ENCODE results near the gene ICE2. TPM values are rescaled to one million over a fixed set of nuclear protein-coding genes. Genes with fewer than 3 reads are reported as not detected.
A peak's percentile ranks its signal among the peaks of the same experiment; 100 is the strongest.

ICE2 gene
- total and polyA plus RNA-seq, 4 donors: 10.0 to 67.5 (median 23.6) TPM

DNA sequence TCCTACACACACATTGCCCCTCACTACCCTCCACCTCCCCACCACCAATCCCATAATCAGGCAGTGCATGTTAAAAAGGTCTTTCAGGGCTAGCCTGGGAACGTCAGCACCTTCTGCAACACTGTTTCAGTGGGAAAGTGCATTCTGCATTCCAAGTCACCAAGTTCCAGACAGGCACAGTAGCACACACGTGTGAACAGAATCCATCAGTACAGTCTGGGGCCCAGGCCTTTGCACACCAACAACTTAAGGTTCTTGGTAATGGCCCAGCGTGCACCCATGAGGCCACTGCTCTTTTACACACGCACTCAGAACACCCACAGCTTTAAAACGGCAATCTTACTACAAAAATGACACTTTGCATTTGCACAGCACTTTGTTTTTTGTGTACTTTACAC lies 82.4 kb downstream of the ICE2 start:
- 41 to 76% methylated on average over 5 of the region's 5 CpGs for WGBS, 2 donors
- no peaks in the 10 kb centered on the region for H3K27me3 ChIP-seq (ENCODE audit: control insufficient read depth in 3 of 3, insufficient read depth in 3 of 3, low read length in 2 of 3)
- H3K4me3 ChIP-seq: peak overlapping the region; percentile 85
- peaks cover 18 to 68% (median 45%) of the 10 kb centered on the region in 5 donors for H3K4me1 ChIP-seq (ENCODE audit: control insufficient read depth in 5 of 5, insufficient read depth in 5 of 5, low read length in 5 of 5)
- no peaks in the 10 kb centered on the region for H3K9me3 ChIP-seq (ENCODE audit: control insufficient read depth in 4 of 4, insufficient read depth in 3 of 4, low read length in 3 of 4)
- no peak for ATAC-seq (ENCODE audit: insufficient read depth, low FRiP score)
- DNase-seq: peak in 1 of 3 donors; percentile 31
- TF ChIP-seq, protein P1, sequence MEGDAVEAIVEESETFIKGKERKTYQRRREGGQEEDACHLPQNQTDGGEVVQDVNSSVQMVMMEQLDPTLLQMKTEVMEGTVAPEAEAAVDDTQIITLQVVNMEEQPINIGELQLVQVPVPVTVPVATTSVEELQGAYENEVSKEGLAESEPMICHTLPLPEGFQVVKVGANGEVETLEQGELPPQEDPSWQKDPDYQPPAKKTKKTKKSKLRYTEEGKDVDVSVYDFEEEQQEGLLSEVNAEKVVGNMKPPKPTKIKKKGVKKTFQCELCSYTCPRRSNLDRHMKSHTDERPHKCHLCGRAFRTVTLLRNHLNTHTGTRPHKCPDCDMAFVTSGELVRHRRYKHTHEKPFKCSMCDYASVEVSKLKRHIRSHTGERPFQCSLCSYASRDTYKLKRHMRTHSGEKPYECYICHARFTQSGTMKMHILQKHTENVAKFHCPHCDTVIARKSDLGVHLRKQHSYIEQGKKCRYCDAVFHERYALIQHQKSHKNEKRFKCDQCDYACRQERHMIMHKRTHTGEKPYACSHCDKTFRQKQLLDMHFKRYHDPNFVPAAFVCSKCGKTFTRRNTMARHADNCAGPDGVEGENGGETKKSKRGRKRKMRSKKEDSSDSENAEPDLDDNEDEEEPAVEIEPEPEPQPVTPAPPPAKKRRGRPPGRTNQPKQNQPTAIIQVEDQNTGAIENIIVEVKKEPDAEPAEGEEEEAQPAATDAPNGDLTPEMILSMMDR (IDR thresholded peaks at IDR 0.05; ENCODE audit: control extremely low read depth, extremely low read depth): no peak
- peak overlapping the region; percentile 96 to 100 for H3K27ac ChIP-seq (ENCODE audit: low read depth in 1 of 2, low read length in 1 of 2)
- peaks cover 0 to 14% (median 6%) of the 10 kb centered on the region in 4 donors for H3K36me3 ChIP-seq (ENCODE audit: control insufficient read depth in 4 of 4, insufficient read depth in 4 of 4, low read length in 4 of 4)
- peak overlapping the region; percentile 82 to 84 for H3K9ac ChIP-seq (ENCODE audit: insufficient read depth in 1 of 2, low read length in 2 of 2)

DNA sequence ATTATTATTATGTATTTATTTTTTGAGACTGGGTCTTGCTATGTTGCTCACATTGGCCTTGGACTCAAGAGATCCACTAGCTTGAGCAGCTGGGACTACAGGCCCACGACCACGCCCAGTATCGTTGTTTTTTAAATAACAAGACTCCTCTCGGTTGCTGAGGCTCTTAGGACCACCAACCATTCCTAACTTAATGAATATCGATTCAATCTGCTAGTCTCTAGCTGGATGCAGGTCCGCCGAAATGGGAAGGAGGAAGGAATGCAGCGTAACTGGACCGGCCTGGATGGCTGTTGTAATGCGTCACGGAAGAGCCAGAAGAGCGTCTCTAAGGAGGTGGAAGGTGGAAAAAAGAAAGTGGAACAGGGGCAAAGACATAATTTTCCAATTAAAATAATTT lies 82.8 kb downstream of the ICE2 start:
- Histone ChIP-seq H3K9ac (ENCODE audit: insufficient read depth in 1 of 2, low read length in 2 of 2) (peak overlapping the region; percentile 82 to 84), H3K4me1 (ENCODE audit: control insufficient read depth in 5 of 5, insufficient read depth in 5 of 5, low read length in 5 of 5) (peaks cover 20 to 71% (median 49%) of the 10 kb centered on the region in 5 donors), H3K27me3 (ENCODE audit: control insufficient read depth in 3 of 3, insufficient read depth in 3 of 3, low read length in 2 of 3) (no peaks in the 10 kb centered on the region), H3K36me3 (ENCODE audit: control insufficient read depth in 4 of 4, insufficient read depth in 4 of 4, low read length in 4 of 4) (peaks cover 0 to 14% (median 6%) of the 10 kb centered on the region in 4 donors), H3K27ac (ENCODE audit: low read depth in 1 of 2, low read length in 1 of 2) (peak overlapping the region; percentile 96 to 100), H3K4me3 (peak overlapping the region; percentile 28), H3K9me3 (ENCODE audit: control insufficient read depth in 4 of 4, insufficient read depth in 3 of 4, low read length in 3 of 4) (no peaks in the 10 kb centered on the region)
- DNase-seq (peak in 2 of 3 donors; percentile 55 to 58), ATAC-seq (ENCODE audit: insufficient read depth, low FRiP score) (no peak)
- 54 to 84% methylated on average over 12 of the region's 12 CpGs for WGBS, 2 donors
- TF ChIP-seq, protein P1 (IDR thresholded peaks at IDR 0.05; ENCODE audit: control extremely low read depth, extremely low read depth): no peak

DNA sequence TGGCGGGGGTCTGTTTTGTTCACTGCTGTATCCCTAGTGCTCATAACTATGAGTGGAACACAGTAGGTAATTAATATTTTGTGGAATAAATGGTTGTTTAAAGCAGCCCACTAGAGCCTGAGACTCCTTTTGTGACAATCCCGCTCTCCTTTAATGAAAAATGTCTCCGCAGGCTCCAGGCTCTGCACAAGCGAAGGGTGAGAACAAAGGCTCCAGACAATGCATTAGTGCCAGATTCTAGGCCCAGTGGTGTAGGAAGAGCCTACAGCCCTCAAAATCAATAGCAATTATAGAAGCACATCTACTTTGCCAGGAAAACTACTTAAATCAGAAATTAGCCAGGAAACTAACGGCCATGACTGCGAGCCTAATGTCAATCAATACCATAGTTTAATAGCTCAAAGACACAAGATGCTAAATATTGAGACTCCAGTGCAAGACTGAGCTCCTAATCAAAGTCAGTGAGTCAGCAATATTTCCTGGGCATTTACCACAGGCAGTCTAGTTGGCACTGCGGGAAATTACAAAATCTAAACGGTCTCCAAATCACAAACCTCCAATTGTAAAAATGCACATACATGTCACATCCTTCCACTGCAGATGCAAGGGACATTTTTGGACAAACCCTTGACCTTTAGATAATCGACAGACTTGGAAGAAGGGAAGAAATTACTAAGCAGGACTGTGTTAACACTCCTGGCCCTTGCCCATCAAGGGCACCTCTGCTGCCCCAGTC lies 83.5 kb downstream of the ICE2 start:
- H3K27me3 ChIP-seq (ENCODE audit: control insufficient read depth in 3 of 3, insufficient read depth in 3 of 3, low read length in 2 of 3): no peaks in the 10 kb centered on the region
- peaks cover 0 to 14% (median 6%) of the 10 kb centered on the region in 4 donors for H3K36me3 ChIP-seq (ENCODE audit: control insufficient read depth in 4 of 4, insufficient read depth in 4 of 4, low read length in 4 of 4)
- peak overlapping the region in 1 of 2 donors; percentile 16 for H3K9ac ChIP-seq (ENCODE audit: insufficient read depth in 1 of 2, low read length in 2 of 2)
- H3K27ac ChIP-seq (ENCODE audit: low read depth in 1 of 2, low read length in 1 of 2): peak overlapping the region in 1 of 2 donors; percentile 100
- peaks cover 21 to 78% (median 50%) of the 10 kb centered on the region in 5 donors for H3K4me1 ChIP-seq (ENCODE audit: control insufficient read depth in 5 of 5, insufficient read depth in 5 of 5, low read length in 5 of 5)
- ATAC-seq (ENCODE audit: insufficient read depth, low FRiP score): no peak
- TF ChIP-seq, protein P1 (IDR thresholded peaks at IDR 0.05; ENCODE audit: control extremely low read depth, extremely low read depth): no peak
- no peak for DNase-seq
- WGBS, 2 donors: 70% methylated on average over 9 of the region's 9 CpGs
- no peaks in the 10 kb centered on the region for H3K9me3 ChIP-seq (ENCODE audit: control insufficient read depth in 4 of 4, insufficient read depth in 3 of 4, low read length in 3 of 4)
- H3K4me3 ChIP-seq: no peak overlapping the region

All from lung (tissue), 12 donors.